Measurements from ENCODE around the gene CASK.

The CASK gene

GRCh38 chrX:41604766-41605543 is 318.4 kb downstream of the CASK start:
- Histone ChIP-seq H3K27me3 (ENCODE audit: control insufficient read depth in 1 of 2, insufficient read depth in 2 of 2, low read length in 2 of 2) (no peaks in the 10 kb centered on the region), H3K9ac (ENCODE audit: low read length in 2 of 2) (no peak overlapping the region), H3K4me1 (ENCODE audit: control insufficient read depth, insufficient read depth, low read length) (no peaks in the 10 kb centered on the region), H3K9me3 (ENCODE audit: control insufficient read depth in 2 of 2, low read length in 2 of 2) (no peaks in the 10 kb centered on the region), H3K4me3 (ENCODE audit: low read length in 2 of 2) (no peak overlapping the region), H3K27ac (ENCODE audit: low read length) (no peak overlapping the region), H3K36me3 (ENCODE audit: control insufficient read depth in 2 of 2, insufficient read depth in 2 of 2, low read length in 2 of 2) (no peaks in the 10 kb centered on the region)

- H3K4me1 ChIP-seq (ENCODE audit: control insufficient read depth, insufficient read depth, low read length), result no peaks in the 10 kb centered on the region
- H3K27me3 ChIP-seq (ENCODE audit: control insufficient read depth in 1 of 2, insufficient read depth in 2 of 2, low read length in 2 of 2), result no peaks in the 10 kb centered on the region
- H3K36me3 ChIP-seq (ENCODE audit: control insufficient read depth in 2 of 2, insufficient read depth in 2 of 2, low read length in 2 of 2), result no peaks in the 10 kb centered on the region
- H3K9me3 ChIP-seq (ENCODE audit: control insufficient read depth in 2 of 2, low read length in 2 of 2), result no peaks in the 10 kb centered on the region
- H3K4me3 ChIP-seq (ENCODE audit: low read length in 2 of 2), result no peak overlapping the region
- H3K9ac ChIP-seq (ENCODE audit: low read length in 2 of 2), result no peak overlapping the region
- no peak overlapping the region for H3K27ac ChIP-seq (ENCODE audit: low read length)
Measured at GRCh38 chrX:41604177-41604576, 319.2 kb downstream of the CASK start.

GRCh38 chrX:41603596-41603995 is 319.8 kb downstream of the CASK start:
- Histone ChIP-seq H3K27me3 (ENCODE audit: control insufficient read depth in 1 of 2, insufficient read depth in 2 of 2, low read length in 2 of 2) (no peaks in the 10 kb centered on the region), H3K4me1 (ENCODE audit: control insufficient read depth, insufficient read depth, low read length) (no peaks in the 10 kb centered on the region), H3K4me3 (ENCODE audit: low read length in 2 of 2) (no peak overlapping the region), H3K9ac (ENCODE audit: low read length in 2 of 2) (no peak overlapping the region), H3K27ac (ENCODE audit: low read length) (no peak overlapping the region), H3K9me3 (ENCODE audit: control insufficient read depth in 2 of 2, low read length in 2 of 2) (no peaks in the 10 kb centered on the region), H3K36me3 (ENCODE audit: control insufficient read depth in 2 of 2, insufficient read depth in 2 of 2, low read length in 2 of 2) (no peaks in the 10 kb centered on the region)

GRCh38 chrX:41602816-41603345 is 320.5 kb downstream of the CASK start:
- H3K9ac ChIP-seq (ENCODE audit: low read length in 2 of 2), result no peak overlapping the region
- H3K27me3 ChIP-seq (ENCODE audit: control insufficient read depth in 1 of 2, insufficient read depth in 2 of 2, low read length in 2 of 2), result no peaks in the 10 kb centered on the region
- H3K4me3 ChIP-seq (ENCODE audit: low read length in 2 of 2), result no peak overlapping the region
- no peaks in the 10 kb centered on the region for H3K9me3 ChIP-seq (ENCODE audit: control insufficient read depth in 2 of 2, low read length in 2 of 2)
- no peaks in the 10 kb centered on the region for H3K4me1 ChIP-seq (ENCODE audit: control insufficient read depth, insufficient read depth, low read length)
- no peak overlapping the region for H3K27ac ChIP-seq (ENCODE audit: low read length)
- H3K36me3 ChIP-seq (ENCODE audit: control insufficient read depth in 2 of 2, insufficient read depth in 2 of 2, low read length in 2 of 2), result no peaks in the 10 kb centered on the region

GRCh38 chrX:41600291-41600690 is 323.1 kb downstream of the CASK start:
- Histone ChIP-seq H3K27ac (ENCODE audit: low read length) (no peak overlapping the region), H3K4me3 (ENCODE audit: low read length in 2 of 2) (no peak overlapping the region), H3K27me3 (ENCODE audit: control insufficient read depth in 1 of 2, insufficient read depth in 2 of 2, low read length in 2 of 2) (no peaks in the 10 kb centered on the region), H3K36me3 (ENCODE audit: control insufficient read depth in 2 of 2, insufficient read depth in 2 of 2, low read length in 2 of 2) (no peaks in the 10 kb centered on the region), H3K9ac (ENCODE audit: low read length in 2 of 2) (no peak overlapping the region), H3K4me1 (ENCODE audit: control insufficient read depth, insufficient read depth, low read length) (no peaks in the 10 kb centered on the region), H3K9me3 (ENCODE audit: control insufficient read depth in 2 of 2, low read length in 2 of 2) (no peaks in the 10 kb centered on the region)

GRCh38 chrX:41599507-41599906 is 323.8 kb downstream of the CASK start:
- Histone ChIP-seq H3K36me3 (ENCODE audit: control insufficient read depth in 2 of 2, insufficient read depth in 2 of 2, low read length in 2 of 2) (no peaks in the 10 kb centered on the region), H3K9ac (ENCODE audit: low read length in 2 of 2) (no peak overlapping the region), H3K4me3 (ENCODE audit: low read length in 2 of 2) (no peak overlapping the region), H3K27me3 (ENCODE audit: control insufficient read depth in 1 of 2, insufficient read depth in 2 of 2, low read length in 2 of 2) (peaks cover 0 to under 1% of the 10 kb centered on the region in 2 donors), H3K4me1 (ENCODE audit: control insufficient read depth, insufficient read depth, low read length) (no peaks in the 10 kb centered on the region), H3K27ac (ENCODE audit: low read length) (no peak overlapping the region), H3K9me3 (ENCODE audit: control insufficient read depth in 2 of 2, low read length in 2 of 2) (no peaks in the 10 kb centered on the region)

GRCh38 chrX:41596596-41596995 is 326.8 kb downstream of the CASK start:
- no peak overlapping the region for H3K9ac ChIP-seq (ENCODE audit: low read length in 2 of 2)
- H3K36me3 ChIP-seq (ENCODE audit: control insufficient read depth in 2 of 2, insufficient read depth in 2 of 2, low read length in 2 of 2), result no peaks in the 10 kb centered on the region
- H3K4me1 ChIP-seq (ENCODE audit: control insufficient read depth, insufficient read depth, low read length), result no peaks in the 10 kb centered on the region
- H3K27ac ChIP-seq (ENCODE audit: low read length), result no peak overlapping the region
- peaks cover 0 to 4% of the 10 kb centered on the region in 2 donors for H3K27me3 ChIP-seq (ENCODE audit: control insufficient read depth in 1 of 2, insufficient read depth in 2 of 2, low read length in 2 of 2)
- H3K4me3 ChIP-seq (ENCODE audit: low read length in 2 of 2), result no peak overlapping the region
- H3K9me3 ChIP-seq (ENCODE audit: control insufficient read depth in 2 of 2, low read length in 2 of 2), result no peaks in the 10 kb centered on the region

GRCh38 chrX:41594634-41595033 is 328.7 kb downstream of the CASK start:
- Histone ChIP-seq H3K4me3 (ENCODE audit: low read length in 2 of 2) (no peak overlapping the region), H3K27me3 (ENCODE audit: control insufficient read depth in 1 of 2, insufficient read depth in 2 of 2, low read length in 2 of 2) (peaks cover 0 to 4% of the 10 kb centered on the region in 2 donors), H3K36me3 (ENCODE audit: control insufficient read depth in 2 of 2, insufficient read depth in 2 of 2, low read length in 2 of 2) (no peaks in the 10 kb centered on the region), H3K4me1 (ENCODE audit: control insufficient read depth, insufficient read depth, low read length) (no peaks in the 10 kb centered on the region), H3K9ac (ENCODE audit: low read length in 2 of 2) (no peak overlapping the region), H3K9me3 (ENCODE audit: control insufficient read depth in 2 of 2, low read length in 2 of 2) (no peaks in the 10 kb centered on the region), H3K27ac (ENCODE audit: low read length) (no peak overlapping the region)

- peaks cover 0 to 6% of the 10 kb centered on the region in 2 donors for H3K27me3 ChIP-seq (ENCODE audit: control insufficient read depth in 1 of 2, insufficient read depth in 2 of 2, low read length in 2 of 2)
- no peak overlapping the region for H3K27ac ChIP-seq (ENCODE audit: low read length)
- H3K36me3 ChIP-seq (ENCODE audit: control insufficient read depth in 2 of 2, insufficient read depth in 2 of 2, low read length in 2 of 2), result no peaks in the 10 kb centered on the region
- H3K9me3 ChIP-seq (ENCODE audit: control insufficient read depth in 2 of 2, low read length in 2 of 2), result no peaks in the 10 kb centered on the region
- H3K4me1 ChIP-seq (ENCODE audit: control insufficient read depth, insufficient read depth, low read length), result no peaks in the 10 kb centered on the region
- H3K9ac ChIP-seq (ENCODE audit: low read length in 2 of 2), result no peak overlapping the region
- H3K4me3 ChIP-seq (ENCODE audit: low read length in 2 of 2), result no peak overlapping the region
Measured at GRCh38 chrX:41591906-41592305, 331.4 kb downstream of the CASK start.

- no peak overlapping the region for H3K27ac ChIP-seq (ENCODE audit: low read length)
Measured at GRCh38 chrX:41590641-41591040, 332.7 kb downstream of the CASK start.

GRCh38 chrX:41589634-41590270 is 333.6 kb downstream of the CASK start:
- Histone ChIP-seq H3K9me3 (ENCODE audit: control insufficient read depth in 2 of 2, low read length in 2 of 2) (no peaks in the 10 kb centered on the region), H3K27ac (ENCODE audit: low read length) (no peak overlapping the region), H3K27me3 (ENCODE audit: control insufficient read depth in 1 of 2, insufficient read depth in 2 of 2, low read length in 2 of 2) (peaks cover 0 to 6% of the 10 kb centered on the region in 2 donors), H3K4me3 (ENCODE audit: low read length in 2 of 2) (peak overlapping the region in 1 of 2 donors; percentile 12), H3K4me1 (ENCODE audit: control insufficient read depth, insufficient read depth, low read length) (no peaks in the 10 kb centered on the region), H3K36me3 (ENCODE audit: control insufficient read depth in 2 of 2, insufficient read depth in 2 of 2, low read length in 2 of 2) (no peaks in the 10 kb centered on the region), H3K9ac (ENCODE audit: low read length in 2 of 2) (no peak overlapping the region)

More at GRCh38 chrX:41590641-41591040, 332.7 kb downstream of the CASK start:
- H3K9ac ChIP-seq (ENCODE audit: low read length in 2 of 2), result no peak overlapping the region
- H3K27me3 ChIP-seq (ENCODE audit: control insufficient read depth in 1 of 2, insufficient read depth in 2 of 2, low read length in 2 of 2), result peaks cover 0 to 6% of the 10 kb centered on the region in 2 donors
- no peak overlapping the region for H3K4me3 ChIP-seq (ENCODE audit: low read length in 2 of 2)
- no peaks in the 10 kb centered on the region for H3K9me3 ChIP-seq (ENCODE audit: control insufficient read depth in 2 of 2, low read length in 2 of 2)
- H3K36me3 ChIP-seq (ENCODE audit: control insufficient read depth in 2 of 2, insufficient read depth in 2 of 2, low read length in 2 of 2), result no peaks in the 10 kb centered on the region
- no peaks in the 10 kb centered on the region for H3K4me1 ChIP-seq (ENCODE audit: control insufficient read depth, insufficient read depth, low read length)
